Spleen (tissue), 11 donors: ENCODE data around the gene SETD6. TPM values are rescaled to one million over a fixed set of nuclear protein-coding genes. Genes with fewer than 3 reads are reported as not detected.

Source experiments
- DNase-seq: peaks from one replicate; pipeline ENCODE4 v3.0.0-alpha.2; 2020
- H3K27ac ChIP-seq, 8 donors: fragments of 200-600 bp; sonication (generic) in 7 of 8; 1 replicate in 4 of 8; 2 replicates in 4 of 8; pipeline versions ENCODE4 v1.5.0 to v1.8.0; 2016 to 2021; ENCODE audit warnings: inconsistent platforms in 4 of 8, mild to moderate bottlenecking in 4 of 8, moderate library complexity in 1 of 8
- H3K27me3 ChIP-seq, 7 donors: fragments of 200-600 bp; sonication (generic) in 6 of 7; replicated peaks in 1 of 7; 1 replicate in 4 of 7; 2 replicates in 3 of 7; pipeline versions ENCODE4 v1.5.0 to v1.8.0; 2016 to 2021; ENCODE audit warnings: inconsistent platforms in 3 of 7, mild to moderate bottlenecking in 1 of 7
- H3K36me3 ChIP-seq, 6 donors: fragments of 200-600 bp; sonication (generic) in 5 of 6; 1 replicate in 4 of 6; 2 replicates in 2 of 6; pipeline versions ENCODE4 v1.5.0 to v1.8.0; 2016 to 2021; ENCODE audit warnings: inconsistent platforms in 2 of 6
- H3K4me1 ChIP-seq, 6 donors: fragments of 200-600 bp; sonication (generic) in 5 of 6; 1 replicate in 3 of 6; 2 replicates in 3 of 6; pipeline versions ENCODE4 v1.5.0 to v1.8.0; 2016 to 2021; ENCODE audit warnings: inconsistent platforms in 3 of 6
- H3K4me3 ChIP-seq, 8 donors: fragments of 200-600 bp; sonication (generic) in 7 of 8; 1 replicate in 4 of 8; 2 replicates in 4 of 8; pipeline versions ENCODE4 v1.5.0 to v1.8.0; 2016 to 2021; ENCODE audit warnings: inconsistent platforms in 4 of 8, mild to moderate bottlenecking in 4 of 8, moderate library complexity in 2 of 8
- H3K9me3 ChIP-seq, 8 donors: fragments of 200-600 bp; sonication (generic) in 7 of 8; 1 replicate in 4 of 8; 2 replicates in 4 of 8; pipeline versions ENCODE4 v1.5.0 to v1.8.0; 2016 to 2021; ENCODE audit warnings: inconsistent platforms in 4 of 8
- POLR2A ChIP-seq, 3 donors: fragments of 450-650 bp; IDR thresholded peaks; one replicate each; pipeline ENCODE4 v1.5.1; 2017; ENCODE audit warnings: antibody characterized with exemption in 3 of 3, mild to moderate bottlenecking in 1 of 3
- POLR2AphosphoS5 ChIP-seq, 3 donors: sonication (generic); formaldehyde crosslinking; IDR thresholded peaks; one replicate each; pipeline ENCODE4 v1.5.1; 2017; ENCODE audit warnings: antibody characterized with exemption in 3 of 3
- WGBS, 5 donors: extraction: QIAGEN DNeasy Blood & Tissue Kit in 3 of 5; methylation state at CpG; one replicate each; pipeline versions ENCODE4 v1.1.5 to v1.1.7; 2013 to 2018; 5-methylcytosine and 5-hydroxymethylcytosine counted together
- intact Hi-C: fragments of 100-400 bp; cut with DNase I; formaldehyde crosslinking; loops from one replicate; pipeline ENCODE4 v1.15.0; 2023; ENCODE audit warnings: low total_unique reads
- polyA plus RNA-seq, 3 donors: library from polyadenylated mRNA; stranded (reverse); fragments of 200-250 nt; gene quantifications; one replicate each; pipeline ENCODE4 v1.2.1, GENCODE V29; 2013
- total RNA-seq, 7 donors: library from RNA; depleted of rRNA in 3 of 7; stranded (reverse); fragments of >200 nt in 3 of 7; fragmentation: NEBNext Ultra II Directional in 4 of 7; extraction: Animal tissue kit (Norgen Biotek cat#: 25700) in 4 of 7; gene quantifications; one replicate each; pipeline versions ENCODE4 v1.1.0 to v1.2.1, GENCODE V29; 2016 to 2021
- TF ChIP-seq, protein P1 (sequence below), 11 experiments: fragments of 200-600 bp in 7 of 11; fragments of 450-650 bp in 4 of 11; sonication (generic) in 4 of 11; IDR thresholded peaks in 8 of 11; conservative IDR thresholded peaks in 3 of 11; 1 replicate in 7 of 11; 2 replicates in 4 of 11; pipeline versions ENCODE4 v1.4.0 to v1.8.0; 2016 to 2021; ENCODE audit warnings: antibody characterized with exemption in 11 of 11, inconsistent platforms in 4 of 11, mild to moderate bottlenecking in 1 of 11
- donor health status: healthy with polysubstance abuse.
- donor health status: DM: no; HTN: no; CAD: no; lungs with moderate emphysema.
- donor health status: DM: no; HTN: no; CAD: no.
- donor health status: Bipolar disorder and iron deficiency.
- donor health status: healthy.
- donor health status: DM: no; HTN: no; CAD: no.
- donor health status: DM: yes; HTN: yes; CAD: no.

Gene SETD6
- total and polyA plus RNA-seq, 10 donors: 8.9 to 32.3 (median 16.6) TPM

DNA sequence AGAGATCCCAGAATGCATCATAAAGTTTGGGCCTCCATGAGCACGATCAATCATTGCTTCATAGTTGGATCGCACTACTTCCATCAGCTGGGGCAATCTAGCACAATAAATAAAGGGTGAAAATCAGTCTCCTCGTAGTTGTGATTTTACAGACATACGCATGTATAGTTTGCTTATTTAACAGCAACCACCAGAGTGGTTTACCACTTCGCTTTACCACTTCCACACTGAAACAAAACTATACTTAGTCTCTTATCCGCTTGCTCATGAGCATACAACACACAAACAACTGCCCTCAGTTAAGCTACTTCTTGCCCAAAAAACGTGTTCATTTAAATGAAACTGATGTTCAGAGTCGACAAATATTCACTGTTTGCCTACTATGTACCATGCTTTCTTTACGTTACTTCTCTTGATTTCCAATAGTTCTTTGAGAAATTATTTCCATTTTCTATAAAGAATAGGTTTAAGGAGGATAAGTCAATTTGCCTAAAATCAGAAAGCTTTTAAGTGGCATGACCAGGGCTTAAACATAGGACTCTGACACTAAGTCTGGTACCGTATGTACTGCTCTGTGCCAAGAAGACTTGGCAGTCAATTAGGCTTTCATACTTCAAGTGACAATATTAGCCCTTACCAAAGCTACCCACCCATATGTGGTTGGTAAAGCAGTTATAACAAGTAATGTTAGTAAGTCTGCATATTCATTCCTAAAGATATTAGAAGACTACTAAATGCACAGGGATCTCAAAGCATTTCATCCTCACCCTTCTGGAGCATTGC is 22.0 kb downstream of the SETD6 start:
- H3K36me3 ChIP-seq: peaks cover 20 to 100% (median 98%) of the 10 kb centered on the region in 6 donors
- intact Hi-C loops: no loop called here
- H3K27ac ChIP-seq: no peak overlapping the region
- no peak for TF ChIP-seq POLR2A (IDR thresholded peaks at IDR 0.05)
- no peak for TF ChIP-seq POLR2AphosphoS5 (IDR thresholded peaks at IDR 0.05)
- TF ChIP-seq, protein P1, sequence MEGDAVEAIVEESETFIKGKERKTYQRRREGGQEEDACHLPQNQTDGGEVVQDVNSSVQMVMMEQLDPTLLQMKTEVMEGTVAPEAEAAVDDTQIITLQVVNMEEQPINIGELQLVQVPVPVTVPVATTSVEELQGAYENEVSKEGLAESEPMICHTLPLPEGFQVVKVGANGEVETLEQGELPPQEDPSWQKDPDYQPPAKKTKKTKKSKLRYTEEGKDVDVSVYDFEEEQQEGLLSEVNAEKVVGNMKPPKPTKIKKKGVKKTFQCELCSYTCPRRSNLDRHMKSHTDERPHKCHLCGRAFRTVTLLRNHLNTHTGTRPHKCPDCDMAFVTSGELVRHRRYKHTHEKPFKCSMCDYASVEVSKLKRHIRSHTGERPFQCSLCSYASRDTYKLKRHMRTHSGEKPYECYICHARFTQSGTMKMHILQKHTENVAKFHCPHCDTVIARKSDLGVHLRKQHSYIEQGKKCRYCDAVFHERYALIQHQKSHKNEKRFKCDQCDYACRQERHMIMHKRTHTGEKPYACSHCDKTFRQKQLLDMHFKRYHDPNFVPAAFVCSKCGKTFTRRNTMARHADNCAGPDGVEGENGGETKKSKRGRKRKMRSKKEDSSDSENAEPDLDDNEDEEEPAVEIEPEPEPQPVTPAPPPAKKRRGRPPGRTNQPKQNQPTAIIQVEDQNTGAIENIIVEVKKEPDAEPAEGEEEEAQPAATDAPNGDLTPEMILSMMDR (IDR thresholded peaks at IDR 0.05 in 8 of 11, conservative IDR thresholded peaks at IDR 0.05 in 3 of 11): no peak
- no peak overlapping the region for H3K4me3 ChIP-seq
- H3K27me3 ChIP-seq: no peaks in the 10 kb centered on the region
- DNase-seq: no peak
- H3K9me3 ChIP-seq: no peaks in the 10 kb centered on the region
- WGBS, 5 donors: 81 to 90% (median 83%) methylated on average over 10 of the region's 10 CpGs
- no peaks in the 10 kb centered on the region for H3K4me1 ChIP-seq

DNA sequence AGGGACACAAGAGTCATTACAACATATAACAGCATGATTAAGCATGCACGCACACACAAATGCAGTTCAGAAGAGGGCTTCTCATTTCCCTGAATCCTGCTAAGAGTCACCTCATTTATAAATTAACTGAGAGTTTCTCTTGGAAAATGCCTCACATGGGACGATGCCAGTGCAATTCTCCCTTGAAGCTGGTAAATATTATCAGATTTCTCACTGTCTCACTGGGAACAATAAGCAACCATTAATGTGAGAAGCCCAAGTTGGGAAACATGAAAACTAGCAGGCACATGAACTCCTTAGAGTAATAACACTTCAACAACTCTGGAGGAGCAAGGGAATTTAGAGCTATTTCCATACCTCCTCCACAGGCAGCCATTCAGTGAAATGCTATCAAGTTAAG is 26.4 kb downstream of the SETD6 start:
- intact Hi-C loops: no loop called here
- Histone ChIP-seq H3K4me1 (no peaks in the 10 kb centered on the region), H3K27me3 (no peaks in the 10 kb centered on the region), H3K27ac (no peak overlapping the region), H3K36me3 (peaks cover 18 to 100% (median 99%) of the 10 kb centered on the region in 6 donors), H3K9me3 (no peaks in the 10 kb centered on the region), H3K4me3 (no peak overlapping the region)
- TF ChIP-seq POLR2A (IDR thresholded peaks at IDR 0.05) (no peak), POLR2AphosphoS5 (IDR thresholded peaks at IDR 0.05) (no peak)
- TF ChIP-seq, protein P1 (IDR thresholded peaks at IDR 0.05 in 8 of 11, conservative IDR thresholded peaks at IDR 0.05 in 3 of 11): no peak
- WGBS, 5 donors: 88 to 95% (median 93%) methylated on average over 2 of the region's 2 CpGs
- no peak for DNase-seq

DNA sequence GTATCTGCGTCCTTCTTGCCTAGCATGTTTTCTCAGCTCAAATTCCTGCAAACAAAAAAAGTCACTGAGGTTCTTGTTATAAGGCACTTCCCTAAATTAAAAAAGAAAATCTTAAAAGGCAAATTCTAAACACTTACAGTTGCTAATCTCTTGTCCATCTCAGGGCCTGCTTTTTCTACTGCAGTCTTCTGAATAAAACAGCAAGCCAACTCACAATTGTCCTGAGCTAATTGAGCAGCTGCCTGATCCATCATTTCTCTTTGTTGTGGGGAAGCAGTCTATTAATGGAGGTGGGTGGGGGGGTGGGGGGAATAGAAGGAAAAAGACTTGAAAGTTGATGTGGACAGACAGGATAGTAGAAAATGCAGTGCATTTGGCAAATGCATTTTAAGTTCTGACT is 27.0 kb downstream of the SETD6 start:
- intact Hi-C loops: no loop called here
- Histone ChIP-seq H3K4me3 (no peak overlapping the region), H3K4me1 (no peaks in the 10 kb centered on the region), H3K27ac (no peak overlapping the region), H3K36me3 (peaks cover 17 to 100% (median 99%) of the 10 kb centered on the region in 6 donors), H3K9me3 (no peaks in the 10 kb centered on the region), H3K27me3 (no peaks in the 10 kb centered on the region)
- TF ChIP-seq, protein P1 (IDR thresholded peaks at IDR 0.05 in 8 of 11, conservative IDR thresholded peaks at IDR 0.05 in 3 of 11): no peak
- no peak for TF ChIP-seq POLR2A (IDR thresholded peaks at IDR 0.05)
- no peak for TF ChIP-seq POLR2AphosphoS5 (IDR thresholded peaks at IDR 0.05)
- WGBS, 5 donors: 86 to 97% (median 93%) methylated on average over 1 of the region's 1 CpG
- no peak for DNase-seq

DNA sequence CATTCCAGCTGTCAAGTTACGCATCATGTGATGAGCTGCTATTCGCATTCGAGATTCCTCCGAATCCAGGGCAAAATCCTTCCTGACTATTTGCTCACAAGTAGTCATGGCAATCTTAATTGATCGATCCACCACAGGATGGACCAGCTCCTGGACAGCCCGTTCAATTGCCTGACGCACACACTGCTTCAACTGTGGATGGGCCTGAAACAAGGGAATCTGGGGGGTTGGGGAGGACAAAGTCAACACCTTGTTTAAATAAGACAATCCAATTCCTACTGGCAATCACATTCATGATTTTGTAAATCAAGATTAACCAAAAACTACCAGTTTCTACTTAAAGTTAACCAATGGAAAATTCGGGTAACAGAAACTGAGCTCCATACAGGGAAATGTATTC is 28.4 kb downstream of the SETD6 start:
- DNase-seq: no peak
- no peak for TF ChIP-seq POLR2AphosphoS5 (IDR thresholded peaks at IDR 0.05)
- no peaks in the 10 kb centered on the region for H3K4me1 ChIP-seq
- no peak overlapping the region for H3K4me3 ChIP-seq
- H3K36me3 ChIP-seq: peaks cover 11 to 100% (median 95%) of the 10 kb centered on the region in 6 donors
- WGBS, 5 donors: 94 to 99% (median 97%) methylated on average over 8 of the region's 8 CpGs
- no peaks in the 10 kb centered on the region for H3K9me3 ChIP-seq
- no peak overlapping the region for H3K27ac ChIP-seq
- intact Hi-C loops: no loop called here
- no peaks in the 10 kb centered on the region for H3K27me3 ChIP-seq
